HG03565 (cell line): ENCODE data around the gene ZDHHC8.

Experiments used
- ATAC-seq: cut with Tn5 transposase; IDR thresholded peaks from one replicate; pipeline ENCODE4 v1.9.1; 2021; ENCODE audit warnings: mild to moderate bottlenecking, moderate library complexity; ENCODE audit not compliant: unreplicated experiment

ZDHHC8 gene

GRCh38 chr22:20128902-20129746 lies 2.5 kb upstream of the ZDHHC8 start:
- no peak for ATAC-seq

- ATAC-seq: no peak
These were observed 1.9 kb upstream of the ZDHHC8 start for GRCh38 chr22:20129747-20130014.

GRCh38 chr22:20130319-20130718 lies 1.3 kb upstream of the ZDHHC8 start:
- no peak for ATAC-seq

GRCh38 chr22:20130731-20131596 lies 640 bp upstream of the ZDHHC8 start:
- no peak for ATAC-seq

- ATAC-seq: no peak
These were observed 468 bp downstream of the ZDHHC8 start for GRCh38 chr22:20131859-20132685.

- no peak for ATAC-seq
These were observed 1.2 kb downstream of the ZDHHC8 start for GRCh38 chr22:20132686-20133246.

GRCh38 chr22:20133930-20134549 lies 2.4 kb downstream of the ZDHHC8 start:
- no peak for ATAC-seq

- ATAC-seq: no peak
These were observed 3.7 kb downstream of the ZDHHC8 start for GRCh38 chr22:20135265-20135664.

GRCh38 chr22:20135806-20136602 lies 4.4 kb downstream of the ZDHHC8 start:
- ATAC-seq: no peak

- ATAC-seq: no peak
These were observed 4.9 kb downstream of the ZDHHC8 start for GRCh38 chr22:20136603-20136873.

GRCh38 chr22:20137113-20137512 lies 5.5 kb downstream of the ZDHHC8 start:
- no peak for ATAC-seq

GRCh38 chr22:20137671-20138416 lies 6.2 kb downstream of the ZDHHC8 start:
- ATAC-seq: no peak

GRCh38 chr22:20138417-20138738 lies 6.8 kb downstream of the ZDHHC8 start:
- no peak for ATAC-seq

GRCh38 chr22:20138868-20139267 lies 7.3 kb downstream of the ZDHHC8 start:
- no peak for ATAC-seq

GRCh38 chr22:20139391-20140106 lies 7.9 kb downstream of the ZDHHC8 start:
- ATAC-seq: no peak

- ATAC-seq: no peak
These were observed 8.5 kb downstream of the ZDHHC8 start for GRCh38 chr22:20140107-20140445.

- ATAC-seq: no peak
These were observed 8.9 kb downstream of the ZDHHC8 start for GRCh38 chr22:20140521-20140964.

GRCh38 chr22:20141186-20142077 lies 9.8 kb downstream of the ZDHHC8 start:
- no peak for ATAC-seq
